ENCODE measurements around the gene NUCB1.
"Not testable (repeated sequence)": the region's sequence is repeated elsewhere in the genome, so short reads cannot be mapped to it uniquely, and the experiment has no call there.

The NUCB1 gene

DNA sequence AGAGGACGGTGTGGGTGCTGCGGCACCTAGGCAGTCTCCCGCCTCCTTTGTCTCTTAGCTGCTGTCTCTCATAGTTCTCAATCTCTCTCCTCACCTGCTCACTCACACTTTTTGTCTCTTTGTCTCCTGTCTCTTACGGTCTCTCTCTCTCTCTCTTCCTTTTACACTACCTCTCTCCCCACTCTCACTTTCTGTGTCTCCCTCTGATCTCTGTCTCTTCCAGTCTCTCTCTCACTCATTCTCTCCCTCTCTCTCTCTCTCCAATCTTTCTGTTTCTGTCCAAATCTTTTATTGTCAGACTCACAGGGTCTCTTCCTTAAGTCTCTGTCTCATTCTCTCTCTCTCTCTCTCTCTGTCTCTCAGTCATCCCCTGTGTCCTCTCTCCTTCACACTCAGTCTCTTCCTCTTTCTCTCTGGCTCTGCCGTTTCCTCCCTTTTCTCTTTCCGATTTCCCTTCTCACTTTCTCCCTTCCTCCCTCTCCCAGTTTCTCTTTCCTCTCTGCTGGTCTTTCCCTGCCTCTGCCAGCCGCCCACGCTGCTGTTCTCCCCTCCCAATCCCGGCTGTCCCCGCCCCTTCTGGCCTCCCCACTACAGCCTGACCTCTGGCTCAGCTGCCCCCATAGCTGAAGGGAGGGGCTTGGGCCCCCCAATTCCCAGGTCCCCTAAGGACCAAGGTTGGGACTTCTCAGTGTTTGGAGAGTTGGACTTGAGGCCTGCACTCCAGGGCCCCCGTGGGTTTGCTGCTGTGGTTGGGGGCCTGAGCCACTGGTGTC, 31.8 kb upstream of the NUCB1 start, which contains the start of gene PLEKHA4:
TSS of gene PLEKHA4 (minus strand) at position 504 of the 773 bp plus-strand sequence. CDS start 997 bp downstream, outside the sequence.
- FAIRE-seq (no peak), DNase-seq (ENCODE audit: insufficient read length, low spot score) (no peak)

DNA sequence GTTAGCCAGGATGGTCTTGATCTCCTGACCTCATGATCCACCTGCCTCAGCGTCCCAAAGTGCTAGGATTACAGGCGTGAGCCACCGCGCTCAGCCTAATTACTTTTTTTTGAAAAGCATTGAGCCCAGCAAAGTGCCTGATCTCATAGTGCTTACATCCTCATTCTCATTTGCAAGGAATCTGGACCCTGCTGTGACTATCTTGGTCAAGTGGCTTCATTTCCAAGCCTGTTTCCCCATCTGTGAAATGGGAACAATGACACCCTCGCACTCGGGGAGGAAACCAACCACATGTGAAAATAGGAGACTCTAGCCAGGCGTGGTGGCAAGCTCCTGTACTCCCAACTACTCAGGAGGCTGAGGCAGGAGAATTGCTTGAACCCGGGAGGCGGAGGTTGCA, 30.1 kb upstream of the NUCB1 start:
- no peak for TF ChIP-seq CTCF (IDR thresholded peaks at IDR 0.05; ENCODE audit: insufficient read depth, missing control alignments)
- DNase-seq (ENCODE audit: insufficient read length, low spot score) (no peak), FAIRE-seq (no peak)

More for the DNA sequence above, 31.8 kb upstream of the NUCB1 start, which contains the start of gene PLEKHA4:
- no peak for TF ChIP-seq CTCF (IDR thresholded peaks at IDR 0.05; ENCODE audit: insufficient read depth, missing control alignments)

GRCh38 chr19:48871471-48872181, 28.5 kb upstream of the NUCB1 start:
- DNase-seq (ENCODE audit: insufficient read length, low spot score); FAIRE-seq: not testable (repeated sequence)

GRCh38 chr19:48872182-48872883, 27.8 kb upstream of the NUCB1 start, which contains the start of gene PPP1R15A:
TSS of gene PPP1R15A (plus strand) at chr19:48872421. CDS start at chr19:48873234, 813 bp downstream.
- FAIRE-seq = no peak
- peak; percentile 99 for DNase-seq (ENCODE audit: insufficient read length, low spot score)
- TF ChIP-seq CTCF (IDR thresholded peaks at IDR 0.05; ENCODE audit: insufficient read depth, missing control alignments) = no peak

- no peak for FAIRE-seq
- no peak for DNase-seq (ENCODE audit: insufficient read length, low spot score)
- TF ChIP-seq CTCF (IDR thresholded peaks at IDR 0.05; ENCODE audit: insufficient read depth, missing control alignments) = no peak
These were observed 27.1 kb upstream of the NUCB1 start for GRCh38 chr19:48872884-48873475.

DNA sequence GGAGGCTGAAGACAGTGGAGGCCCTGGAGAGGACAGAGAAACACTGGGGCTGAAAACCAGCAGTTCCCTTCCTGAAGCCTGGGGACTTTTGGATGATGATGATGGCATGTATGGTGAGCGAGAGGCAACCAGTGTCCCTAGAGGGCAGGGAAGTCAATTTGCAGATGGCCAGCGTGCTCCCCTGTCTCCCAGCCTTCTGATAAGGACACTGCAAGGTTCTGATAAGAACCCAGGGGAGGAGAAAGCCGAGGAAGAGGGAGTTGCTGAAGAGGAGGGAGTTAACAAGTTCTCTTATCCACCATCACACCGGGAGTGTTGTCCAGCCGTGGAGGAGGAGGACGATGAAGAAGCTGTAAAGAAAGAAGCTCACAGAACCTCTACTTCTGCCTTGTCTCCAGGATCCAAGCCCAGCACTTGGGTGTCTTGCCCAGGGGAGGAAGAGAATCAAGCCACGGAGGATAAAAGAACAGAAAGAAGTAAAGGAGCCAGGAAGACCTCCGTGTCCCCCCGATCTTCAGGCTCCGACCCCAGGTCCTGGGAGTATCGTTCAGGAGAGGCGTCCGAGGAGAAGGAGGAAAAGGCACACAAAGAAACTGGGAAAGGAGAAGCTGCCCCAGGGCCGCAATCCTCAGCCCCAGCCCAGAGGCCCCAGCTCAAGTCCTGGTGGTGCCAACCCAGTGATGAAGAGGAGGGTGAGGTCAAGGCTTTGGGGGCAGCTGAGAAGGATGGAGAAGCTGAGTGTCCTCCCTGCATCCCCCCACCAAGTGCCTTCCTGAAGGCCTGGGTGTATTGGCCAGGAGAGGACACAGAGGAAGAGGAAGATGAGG, 26.4 kb upstream of the NUCB1 start:
- DNase-seq (ENCODE audit: insufficient read length, low spot score) = no peak
- TF ChIP-seq CTCF (IDR thresholded peaks at IDR 0.05; ENCODE audit: insufficient read depth, missing control alignments) = no peak
- no peak for FAIRE-seq

Measured in D721Med (cell line).